SK-N-SH treated with all-trans-retinoic acid at 6 μM for 48 hours (cell line): ENCODE data around the gene SPOP.

Experiments used
- ATAC-seq: fragments of 200-7000 bp; cut with Tn5 transposase; 3 replicates; pipeline ENCODE4 v1.9.1; 2020; ENCODE audit warnings: mild to moderate bottlenecking, moderate library complexity
- ARNTL ChIP-seq: fragments of 450-650 bp; formaldehyde crosslinking; IDR thresholded peaks from 2 replicates; pipeline ENCODE4 v1.5.0; 2020; ENCODE audit warnings: low read depth, mild to moderate bottlenecking, moderate library complexity, borderline replicate concordance
- BACH2 ChIP-seq: fragments of 250-450 bp; sonication (Bioruptor Pico); IDR thresholded peaks from 2 replicates; pipeline ENCODE4 v1.9.0; 2021; ENCODE audit warnings: mild to moderate bottlenecking, borderline replicate concordance
- CREB5 ChIP-seq: fragments of 250-450 bp; sonication (Bioruptor Pico); IDR thresholded peaks from 2 replicates; pipeline ENCODE4 v1.5.1; 2020; ENCODE audit warnings: low read depth, mild to moderate bottlenecking, moderate library complexity
- CSDC2 ChIP-seq: fragments of 250-450 bp; sonication (Bioruptor Pico); IDR thresholded peaks from 2 replicates; pipeline ENCODE4 v1.5.0; 2020; ENCODE audit warnings: mild to moderate bottlenecking, moderate library complexity
- CSRNP3 ChIP-seq: fragments of 250-450 bp; sonication (Bioruptor Pico); IDR thresholded peaks from 2 replicates; pipeline ENCODE4 v1.5.1; 2021; ENCODE audit warnings: mild to moderate bottlenecking, moderate library complexity
- ESRRG ChIP-seq: fragments of 250-450 bp; sonication (Bioruptor Pico); IDR thresholded peaks from 2 replicates; pipeline ENCODE4 v1.6.1; 2021; ENCODE audit warnings: mild to moderate bottlenecking
- GLIS3 ChIP-seq: fragments of 250-450 bp; sonication (Bioruptor Pico); IDR thresholded peaks from 2 replicates; pipeline ENCODE4 v1.5.0; 2020; ENCODE audit warnings: mild to moderate bottlenecking, moderate library complexity
- ISL1 ChIP-seq: fragments of 250-450 bp; sonication (Bioruptor Pico); IDR thresholded peaks from 2 replicates; pipeline ENCODE4 v2.1.2; 2022; ENCODE audit warnings: mild to moderate bottlenecking, moderate library complexity
- PATZ1 ChIP-seq: fragments of 250-450 bp; sonication (Bioruptor Pico); IDR thresholded peaks from 2 replicates; pipeline ENCODE4 v1.8.0; 2020; ENCODE audit warnings: mild to moderate bottlenecking, moderate library complexity, borderline replicate concordance
- PPARA ChIP-seq: fragments of 250-450 bp; sonication (Bioruptor Pico); IDR thresholded peaks from 2 replicates; pipeline ENCODE4 v1.5.0; 2020; ENCODE audit warnings: mild to moderate bottlenecking, borderline replicate concordance
- RARB ChIP-seq: fragments of 250-450 bp; sonication (Bioruptor Pico); IDR thresholded peaks from 2 replicates; pipeline ENCODE4 v1.8.0; 2021; ENCODE audit warnings: mild to moderate bottlenecking, moderate library complexity
- SNAI2 ChIP-seq: fragments of 250-450 bp; sonication (Bioruptor Pico); IDR thresholded peaks from 2 replicates; pipeline ENCODE4 v1.5.0; 2020; ENCODE audit warnings: mild to moderate bottlenecking, moderate library complexity
- TCF4 ChIP-seq: fragments of 250-450 bp; sonication (Bioruptor Pico); IDR thresholded peaks from 2 replicates; pipeline ENCODE4 v1.8.0; 2021; ENCODE audit warnings: mild to moderate bottlenecking, moderate library complexity, borderline replicate concordance
- TOX ChIP-seq: fragments of 250-450 bp; sonication (Bioruptor Pico); IDR thresholded peaks from 2 replicates; pipeline ENCODE4 v1.8.0; 2021; ENCODE audit warnings: mild to moderate bottlenecking, moderate library complexity, borderline replicate concordance
- TSHZ2 ChIP-seq: fragments of 250-450 bp; sonication (Bioruptor Pico); IDR thresholded peaks from 2 replicates; pipeline ENCODE4 v1.5.0; 2020; ENCODE audit warnings: mild to moderate bottlenecking, moderate library complexity
- ZC3H10 ChIP-seq: fragments of 250-450 bp; sonication (Bioruptor Pico); IDR thresholded peaks from 2 replicates; pipeline ENCODE4 v1.5.1; 2021; ENCODE audit warnings: mild to moderate bottlenecking, moderate library complexity
- ZFP3 ChIP-seq: fragments of 250-450 bp; sonication (Bioruptor Pico); IDR thresholded peaks from 2 replicates; pipeline ENCODE4 v1.5.0; 2020; ENCODE audit warnings: mild to moderate bottlenecking, moderate library complexity
- ZFP30 ChIP-seq: fragments of 450-650 bp; formaldehyde crosslinking; IDR thresholded peaks from 2 replicates; pipeline ENCODE4 v1.5.0; 2022; ENCODE audit warnings: mild to moderate bottlenecking, moderate library complexity
- ZNF565 ChIP-seq: fragments of 450-650 bp; formaldehyde crosslinking; conservative IDR thresholded peaks from 2 replicates; pipeline ENCODE4 v1.5.0; 2020; ENCODE audit warnings: low read depth, mild to moderate bottlenecking, moderate library complexity
- ZNF70 ChIP-seq: fragments of 450-650 bp; formaldehyde crosslinking; IDR thresholded peaks from 2 replicates; pipeline ENCODE4 v1.5.0; 2020; ENCODE audit warnings: mild to moderate bottlenecking, moderate library complexity
- ZNF8 ChIP-seq: fragments of 450-650 bp; formaldehyde crosslinking; IDR thresholded peaks from 2 replicates; pipeline ENCODE4 v1.5.0; 2020; ENCODE audit warnings: mild to moderate bottlenecking, moderate library complexity

The SPOP gene

GRCh38 chr17:49621420-49621819 lies 56.5 kb downstream of the SPOP start:
- no peak for ATAC-seq
- no peak for TF ChIP-seq TSHZ2 (CRISPR knock-in tag)
- no peak for TF ChIP-seq ZNF70 (CRISPR knock-in tag)
- no peak for TF ChIP-seq ARNTL (CRISPR knock-in tag)
- no peak for TF ChIP-seq BACH2 (CRISPR knock-in tag)
- TF ChIP-seq PATZ1, result no peak
- TF ChIP-seq SNAI2 (CRISPR knock-in tag), result no peak
- TF ChIP-seq CREB5 (CRISPR knock-in tag), result no peak
- TF ChIP-seq PPARA (CRISPR knock-in tag), result no peak
- no peak for TF ChIP-seq ESRRG (CRISPR knock-in tag)
- no peak for TF ChIP-seq ZNF8 (CRISPR knock-in tag)
- no peak for TF ChIP-seq CSRNP3
- TF ChIP-seq TOX, result no peak
- TF ChIP-seq ZFP3 (CRISPR knock-in tag), result no peak
- TF ChIP-seq CSDC2 (CRISPR knock-in tag), result no peak

- no peak for ATAC-seq
Measured at GRCh38 chr17:49618028-49618611, 59.8 kb downstream of the SPOP start.

GRCh38 chr17:49616601-49617131 lies 61.2 kb downstream of the SPOP start:
- no peak for TF ChIP-seq ZNF8 (CRISPR knock-in tag)
- no peak for TF ChIP-seq CSDC2 (CRISPR knock-in tag)
- TF ChIP-seq ISL1, result no peak
- no peak for TF ChIP-seq TOX
- no peak for TF ChIP-seq ZFP30 (CRISPR knock-in tag)
- no peak for TF ChIP-seq CSRNP3
- no peak for TF ChIP-seq TCF4
- TF ChIP-seq PPARA (CRISPR knock-in tag), result no peak
- TF ChIP-seq ZC3H10 (CRISPR knock-in tag), result no peak
- TF ChIP-seq ZFP3 (CRISPR knock-in tag), result no peak
- TF ChIP-seq GLIS3 (CRISPR knock-in tag), result no peak
- no peak for ATAC-seq

More at GRCh38 chr17:49618028-49618611, 59.8 kb downstream of the SPOP start:
- TF ChIP-seq ZNF565 (no peak), RARB (no peak), CSRNP3 (no peak), TOX (no peak), ZFP3 (CRISPR knock-in tag) (no peak), ZFP30 (CRISPR knock-in tag) (no peak), ESRRG (CRISPR knock-in tag) (no peak)
